HG03066 (cell line): Measurements from ENCODE around the gene DUSP14.
A peak's percentile ranks its signal among the peaks of the same experiment; 100 is the strongest.
"Not testable (repeated sequence)": the region's sequence is repeated elsewhere in the genome, so short reads cannot be mapped to it uniquely, and the experiment has no call there.

Experiments used
- ATAC-seq: cut with Tn5 transposase; IDR thresholded peaks from one replicate; pipeline ENCODE4 v1.9.1; 2021; ENCODE audit warnings: low read depth; ENCODE audit not compliant: unreplicated experiment

The DUSP14 gene

GRCh38 chr17:37483311-37484039 lies 6.2 kb upstream of the DUSP14 start:
- ATAC-seq = no peak

- no peak for ATAC-seq
These were observed 3.6 kb upstream of the DUSP14 start for GRCh38 chr17:37485938-37486570.

- no peak for ATAC-seq
These were observed 1.6 kb upstream of the DUSP14 start for GRCh38 chr17:37488009-37488604.

GRCh38 chr17:37488607-37489196 lies 989 bp upstream of the DUSP14 start:
- no peak for ATAC-seq

- peak; percentile 53 for ATAC-seq
These were observed 414 bp downstream of the DUSP14 start for GRCh38 chr17:37490022-37490587.

GRCh38 chr17:37490638-37491614 lies 1.2 kb downstream of the DUSP14 start:
- ATAC-seq = no peak

- ATAC-seq = no peak
These were observed 2.5 kb downstream of the DUSP14 start for GRCh38 chr17:37492167-37492566.

- ATAC-seq = no peak
These were observed 3.7 kb downstream of the DUSP14 start for GRCh38 chr17:37493249-37494027.

GRCh38 chr17:37494401-37494831 lies 4.7 kb downstream of the DUSP14 start:
- ATAC-seq = no peak

GRCh38 chr17:37494971-37495370 lies 5.3 kb downstream of the DUSP14 start:
- ATAC-seq = no peak

GRCh38 chr17:37500378-37500777 lies 10.7 kb downstream of the DUSP14 start:
- ATAC-seq = no peak

GRCh38 chr17:37502009-37502936 lies 12.6 kb downstream of the DUSP14 start:
- no peak for ATAC-seq

- ATAC-seq = no peak
These were observed 13.5 kb downstream of the DUSP14 start for GRCh38 chr17:37503148-37503547.

- no peak for ATAC-seq
These were observed 15.6 kb downstream of the DUSP14 start for GRCh38 chr17:37505333-37505732.

- no peak for ATAC-seq
These were observed 17.0 kb downstream of the DUSP14 start for GRCh38 chr17:37506678-37507077.

GRCh38 chr17:37507111-37507510 lies 17.4 kb downstream of the DUSP14 start:
- ATAC-seq = no peak

- no peak for ATAC-seq
These were observed 20.4 kb downstream of the DUSP14 start for GRCh38 chr17:37510056-37510455.

- not testable (repeated sequence) for ATAC-seq
These were observed 22.0 kb downstream of the DUSP14 start for GRCh38 chr17:37511642-37512041.
